Measurements from ENCODE around the gene TNFAIP8L1. TPM values are rescaled to one million over a fixed set of nuclear protein-coding genes. Genes with fewer than 3 reads are reported as not detected.
A peak's percentile ranks its signal among the peaks of the same experiment; 100 is the strongest.

Gene TNFAIP8L1
- total RNA-seq, 1 donor from 2014 or later: 4.2 TPM

GRCh38 chr19:4624301-4624700, 15.0 kb upstream of the TNFAIP8L1 start:
- Histone ChIP-seq H3K27ac (replicated peaks) (no peak overlapping the region), H3K4me1 (no peaks in the 10 kb centered on the region), H3K27me3 (ENCODE audit: low read depth) (peaks cover 39% of the 10 kb centered on the region), H3K4me3 (no peak overlapping the region), H3K9me3 (replicated peaks) (no peaks in the 10 kb centered on the region), H3K36me3 (no peaks in the 10 kb centered on the region)
- no peak for DNase-seq
- intact Hi-C loops (cut with micrococcal nuclease): no loop called here
- TF ChIP-seq, protein P1, sequence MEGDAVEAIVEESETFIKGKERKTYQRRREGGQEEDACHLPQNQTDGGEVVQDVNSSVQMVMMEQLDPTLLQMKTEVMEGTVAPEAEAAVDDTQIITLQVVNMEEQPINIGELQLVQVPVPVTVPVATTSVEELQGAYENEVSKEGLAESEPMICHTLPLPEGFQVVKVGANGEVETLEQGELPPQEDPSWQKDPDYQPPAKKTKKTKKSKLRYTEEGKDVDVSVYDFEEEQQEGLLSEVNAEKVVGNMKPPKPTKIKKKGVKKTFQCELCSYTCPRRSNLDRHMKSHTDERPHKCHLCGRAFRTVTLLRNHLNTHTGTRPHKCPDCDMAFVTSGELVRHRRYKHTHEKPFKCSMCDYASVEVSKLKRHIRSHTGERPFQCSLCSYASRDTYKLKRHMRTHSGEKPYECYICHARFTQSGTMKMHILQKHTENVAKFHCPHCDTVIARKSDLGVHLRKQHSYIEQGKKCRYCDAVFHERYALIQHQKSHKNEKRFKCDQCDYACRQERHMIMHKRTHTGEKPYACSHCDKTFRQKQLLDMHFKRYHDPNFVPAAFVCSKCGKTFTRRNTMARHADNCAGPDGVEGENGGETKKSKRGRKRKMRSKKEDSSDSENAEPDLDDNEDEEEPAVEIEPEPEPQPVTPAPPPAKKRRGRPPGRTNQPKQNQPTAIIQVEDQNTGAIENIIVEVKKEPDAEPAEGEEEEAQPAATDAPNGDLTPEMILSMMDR (IDR thresholded peaks at IDR 0.05; ENCODE audit: borderline replicate concordance): no peak

DNA sequence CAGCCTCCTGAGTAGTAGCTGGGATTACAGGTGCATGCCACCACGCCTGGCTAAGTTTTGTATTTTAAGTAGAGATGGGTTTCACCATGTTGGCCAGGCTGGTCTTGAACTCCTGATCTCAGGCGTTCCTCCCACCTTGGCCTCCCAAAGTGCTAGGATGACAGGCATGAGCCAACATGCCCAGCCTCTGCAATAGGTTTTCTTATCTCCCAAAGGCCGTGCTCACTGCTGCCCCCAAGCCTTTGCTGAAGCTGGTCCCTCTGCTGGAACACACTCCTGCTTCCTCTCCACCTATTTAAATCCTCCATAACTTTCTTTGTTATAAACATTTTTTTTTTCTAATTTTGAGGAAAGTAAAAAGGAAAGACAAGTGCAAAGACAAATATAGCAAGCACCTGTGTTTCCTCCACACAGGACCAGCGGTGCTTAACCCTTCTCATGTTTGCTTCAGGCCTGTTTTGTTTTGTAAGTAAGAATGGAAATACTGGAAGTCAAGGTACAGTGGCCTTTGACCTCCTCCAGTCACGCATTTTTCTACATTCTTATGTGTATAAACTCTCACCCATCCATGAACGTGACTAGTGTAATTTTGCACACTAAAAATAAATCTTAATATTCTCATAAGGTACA, 14.5 kb upstream of the TNFAIP8L1 start:
- Histone ChIP-seq H3K27ac (replicated peaks) (no peak overlapping the region), H3K36me3 (no peaks in the 10 kb centered on the region), H3K27me3 (ENCODE audit: low read depth) (peaks cover 34% of the 10 kb centered on the region), H3K4me1 (no peaks in the 10 kb centered on the region), H3K4me3 (no peak overlapping the region), H3K9me3 (replicated peaks) (no peaks in the 10 kb centered on the region)
- intact Hi-C loops (cut with micrococcal nuclease): no loop called here
- no peak for DNase-seq
- TF ChIP-seq, protein P1 (IDR thresholded peaks at IDR 0.05; ENCODE audit: borderline replicate concordance): peak; percentile 25

GRCh38 chr19:4633140-4633967, 6.0 kb upstream of the TNFAIP8L1 start:
- TF ChIP-seq, protein P1 (IDR thresholded peaks at IDR 0.05; ENCODE audit: borderline replicate concordance): peak; percentile 86
- Histone ChIP-seq H3K9me3 (replicated peaks) (no peaks in the 10 kb centered on the region), H3K36me3 (no peaks in the 10 kb centered on the region), H3K27me3 (ENCODE audit: low read depth) (no peaks in the 10 kb centered on the region), H3K4me1 (peaks cover 33% of the 10 kb centered on the region), H3K4me3 (no peak overlapping the region), H3K27ac (replicated peaks) (peak overlapping the region; percentile 51)
- intact Hi-C loops (cut with micrococcal nuclease): no loop called here
- DNase-seq: peak; percentile 58

DNA sequence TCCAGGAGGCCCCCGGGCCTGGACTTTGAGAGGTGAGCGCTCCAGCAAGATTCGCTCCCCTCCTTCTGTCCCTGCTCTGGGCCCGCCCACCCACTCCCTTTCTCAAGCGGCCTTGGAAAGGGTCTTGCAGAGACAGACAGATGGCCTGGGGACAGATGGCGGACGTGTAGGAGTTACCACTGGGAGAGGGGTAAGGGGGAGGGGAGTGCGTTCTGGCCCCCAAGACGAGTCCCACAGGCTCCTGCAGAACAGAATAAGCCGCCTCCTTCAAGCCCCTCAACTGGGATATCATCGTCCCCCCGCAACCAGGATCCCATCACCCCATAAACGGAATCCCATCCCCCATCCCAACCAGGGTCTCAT, 3.6 kb upstream of the TNFAIP8L1 start:
- peaks cover 53% of the 10 kb centered on the region for H3K4me1 ChIP-seq
- H3K4me3 ChIP-seq: peak overlapping the region; percentile 66

GRCh38 chr19:4636151-4636717, 3.1 kb upstream of the TNFAIP8L1 start:
- Histone ChIP-seq H3K9me3 (replicated peaks) (no peaks in the 10 kb centered on the region), H3K4me3 (peak overlapping the region; percentile 66), H3K27ac (replicated peaks) (peak overlapping the region; percentile 56), H3K4me1 (peaks cover 58% of the 10 kb centered on the region), H3K27me3 (ENCODE audit: low read depth) (no peaks in the 10 kb centered on the region), H3K36me3 (no peaks in the 10 kb centered on the region)
- peak; percentile 74 for DNase-seq
- TF ChIP-seq, protein P1 (IDR thresholded peaks at IDR 0.05; ENCODE audit: borderline replicate concordance): peak; percentile 96
- intact Hi-C loops (cut with micrococcal nuclease): loop anchor here (5.0 kb wide), 1 partner anchor 59 kb away; no protein-coding TSS in a partner anchor

More for the DNA sequence above, 3.6 kb upstream of the TNFAIP8L1 start:
- no peaks in the 10 kb centered on the region for H3K36me3 ChIP-seq
- peak overlapping the region; percentile 56 for H3K27ac ChIP-seq (replicated peaks)
- no peaks in the 10 kb centered on the region for H3K27me3 ChIP-seq (ENCODE audit: low read depth)
- H3K9me3 ChIP-seq (replicated peaks): no peaks in the 10 kb centered on the region
- DNase-seq: no peak
- TF ChIP-seq, protein P1 (IDR thresholded peaks at IDR 0.05; ENCODE audit: borderline replicate concordance): no peak
- intact Hi-C loops (cut with micrococcal nuclease): loop anchor here (5.0 kb wide), 1 partner anchor 58 kb away; no protein-coding TSS in a partner anchor
